Osteocyte (in vitro differentiated cells): ENCODE data around the gene SH3PXD2B. TPM values are rescaled to one million over a fixed set of nuclear protein-coding genes. Genes with fewer than 3 reads are reported as not detected.

Experiments used
- DNase-seq: peaks from one replicate; pipeline ENCODE4 v3.0.0; 2021; ENCODE audit warnings: mixed read lengths; ENCODE audit not compliant: unreplicated experiment; ENCODE audit errors: extremely low spot score
- H3K27ac Mint-ChIP-seq: one replicate; pipeline ENCODE4 v1.8.0; 2021; ENCODE audit warnings: mild to moderate bottlenecking, mixed read lengths; ENCODE audit not compliant: unreplicated experiment
- H3K27me3 Mint-ChIP-seq: one replicate; pipeline ENCODE4 v1.8.0; 2021; ENCODE audit warnings: mixed read lengths; ENCODE audit not compliant: unreplicated experiment
- H3K36me3 Mint-ChIP-seq: one replicate; pipeline ENCODE4 v1.8.0; 2021; ENCODE audit warnings: mixed read lengths; ENCODE audit not compliant: unreplicated experiment
- H3K4me1 Mint-ChIP-seq: one replicate; pipeline ENCODE4 v1.8.0; 2021; ENCODE audit warnings: mixed read lengths; ENCODE audit not compliant: unreplicated experiment
- H3K4me3 Mint-ChIP-seq: one replicate; pipeline ENCODE4 v1.8.0; 2021; ENCODE audit warnings: mild to moderate bottlenecking, moderate library complexity, mixed read lengths; ENCODE audit not compliant: unreplicated experiment
- H3K9me3 Mint-ChIP-seq: one replicate; pipeline ENCODE4 v1.8.0; 2021; ENCODE audit warnings: mixed read lengths; ENCODE audit not compliant: unreplicated experiment
- long read RNA-seq: library from polyadenylated mRNA; unstranded; transcript quantifications from one replicate; pipeline ENCODE4 v2.0.0, GENCODE V29; 2021
- total RNA-seq: library from RNA; stranded (reverse); gene quantifications from 2 replicates; pipeline ENCODE4 v1.2.1, GENCODE V29; 2021
- TF ChIP-seq, protein P1 (sequence below): fragments of 200-600 bp; sonication (generic); IDR thresholded peaks from 2 replicates; pipeline ENCODE4 v1.5.0; 2021; ENCODE audit warnings: antibody characterized with exemption, mild to moderate bottlenecking, moderate library complexity

Gene SH3PXD2B
- total RNA-seq, result 114 and 125 TPM in 2 replicates
- long read RNA-seq, partial matches to known transcripts, result 1 of 58 reads
- long read RNA-seq, other reads (novel, unspliced or antisense), result 57 of 58 reads

DNA sequence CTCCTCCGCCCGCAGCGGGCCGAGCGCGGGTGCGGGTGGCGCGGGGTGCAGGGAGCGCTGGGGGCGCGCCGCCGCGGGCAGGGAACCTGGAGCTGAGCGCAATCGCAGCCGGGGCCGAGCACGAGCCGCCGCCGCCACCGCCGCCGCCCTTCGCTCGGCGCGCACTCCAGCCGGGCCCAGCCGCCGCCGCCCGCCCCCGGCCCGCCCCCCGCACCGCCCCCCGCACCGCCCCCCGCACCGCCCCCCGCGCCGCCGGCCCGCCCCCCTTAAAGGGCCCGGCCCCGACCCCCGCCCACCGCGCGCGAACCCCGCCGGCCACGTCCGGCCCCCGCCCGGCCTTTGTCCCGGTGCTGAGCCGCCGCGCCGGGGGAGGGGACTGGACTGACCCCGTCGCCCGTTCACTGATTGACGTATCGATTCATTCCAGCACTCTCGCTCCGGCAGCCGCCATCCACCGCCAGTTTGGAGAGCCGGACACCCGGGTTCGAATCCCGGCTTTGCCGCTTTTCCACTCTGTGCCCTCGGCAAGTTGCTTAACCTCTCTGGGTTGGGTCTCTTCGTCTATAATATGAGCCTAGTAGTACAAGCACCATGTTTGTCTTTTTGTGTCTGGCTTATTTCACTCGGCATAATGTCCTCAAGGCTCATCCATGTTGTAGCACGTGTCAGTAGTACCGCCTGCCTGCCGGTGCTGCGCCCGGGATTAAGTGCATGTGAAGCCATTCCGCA, at the start of gene SH3PXD2B:
SH3PXD2B (minus strand) TSS at position 168 of the 729 bp plus-strand sequence. CDS start 173 bp downstream, outside the sequence.
- DNase-seq, result no peak
- TF ChIP-seq, protein P1, sequence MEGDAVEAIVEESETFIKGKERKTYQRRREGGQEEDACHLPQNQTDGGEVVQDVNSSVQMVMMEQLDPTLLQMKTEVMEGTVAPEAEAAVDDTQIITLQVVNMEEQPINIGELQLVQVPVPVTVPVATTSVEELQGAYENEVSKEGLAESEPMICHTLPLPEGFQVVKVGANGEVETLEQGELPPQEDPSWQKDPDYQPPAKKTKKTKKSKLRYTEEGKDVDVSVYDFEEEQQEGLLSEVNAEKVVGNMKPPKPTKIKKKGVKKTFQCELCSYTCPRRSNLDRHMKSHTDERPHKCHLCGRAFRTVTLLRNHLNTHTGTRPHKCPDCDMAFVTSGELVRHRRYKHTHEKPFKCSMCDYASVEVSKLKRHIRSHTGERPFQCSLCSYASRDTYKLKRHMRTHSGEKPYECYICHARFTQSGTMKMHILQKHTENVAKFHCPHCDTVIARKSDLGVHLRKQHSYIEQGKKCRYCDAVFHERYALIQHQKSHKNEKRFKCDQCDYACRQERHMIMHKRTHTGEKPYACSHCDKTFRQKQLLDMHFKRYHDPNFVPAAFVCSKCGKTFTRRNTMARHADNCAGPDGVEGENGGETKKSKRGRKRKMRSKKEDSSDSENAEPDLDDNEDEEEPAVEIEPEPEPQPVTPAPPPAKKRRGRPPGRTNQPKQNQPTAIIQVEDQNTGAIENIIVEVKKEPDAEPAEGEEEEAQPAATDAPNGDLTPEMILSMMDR, result no peak
- H3K4me3 Mint-ChIP-seq, result peak within 1 kb of the TSS; percentile 83
- H3K4me1 Mint-ChIP-seq, result peaks cover 49% of the 10 kb centered on the region
- H3K27ac Mint-ChIP-seq, result peak within 1 kb of the TSS; percentile 88
- no peaks in the 10 kb centered on the region for H3K27me3 Mint-ChIP-seq
- H3K36me3 Mint-ChIP-seq, result peaks cover 7% of the 10 kb centered on the region
- H3K9me3 Mint-ChIP-seq, result no peaks in the 10 kb centered on the region

- TF ChIP-seq, protein P1, result no peak
- no peaks in the 10 kb centered on the region for H3K36me3 Mint-ChIP-seq
- no peak overlapping the region for H3K4me3 Mint-ChIP-seq
- H3K4me1 Mint-ChIP-seq, result no peaks in the 10 kb centered on the region
- DNase-seq, result peak; percentile 56
- H3K9me3 Mint-ChIP-seq, result no peaks in the 10 kb centered on the region
- peaks cover 52% of the 10 kb centered on the region for H3K27me3 Mint-ChIP-seq
- no peak overlapping the region for H3K27ac Mint-ChIP-seq
These were observed 48.6 kb upstream of the SH3PXD2B start for GRCh38 chr5:172502969-172503368.

DNA sequence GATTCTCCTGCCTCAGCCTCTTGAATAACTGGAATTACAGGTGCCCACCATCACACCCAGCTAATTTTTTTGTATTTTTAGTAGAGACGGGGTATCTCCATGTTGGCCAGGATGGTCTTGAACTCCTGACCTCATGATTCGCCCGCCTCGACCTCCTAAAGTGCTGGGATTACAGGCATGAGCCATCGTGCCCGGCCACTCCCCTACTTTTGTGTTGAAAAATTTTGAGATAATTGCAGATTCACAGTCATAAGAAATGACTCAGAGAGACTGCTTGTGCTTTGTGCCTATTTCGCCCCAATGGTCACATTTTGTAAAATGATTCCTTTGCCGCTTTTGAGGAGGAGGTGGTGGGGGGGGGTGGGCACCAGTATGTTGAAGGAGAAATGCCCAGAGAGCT, 48.1 kb upstream of the SH3PXD2B start:
- H3K4me1 Mint-ChIP-seq, result no peaks in the 10 kb centered on the region
- H3K27ac Mint-ChIP-seq, result no peak overlapping the region
- DNase-seq, result peak; percentile 25
- no peaks in the 10 kb centered on the region for H3K36me3 Mint-ChIP-seq
- no peak overlapping the region for H3K4me3 Mint-ChIP-seq
- H3K9me3 Mint-ChIP-seq, result no peaks in the 10 kb centered on the region
- TF ChIP-seq, protein P1, result no peak
- H3K27me3 Mint-ChIP-seq, result peaks cover 51% of the 10 kb centered on the region

DNA sequence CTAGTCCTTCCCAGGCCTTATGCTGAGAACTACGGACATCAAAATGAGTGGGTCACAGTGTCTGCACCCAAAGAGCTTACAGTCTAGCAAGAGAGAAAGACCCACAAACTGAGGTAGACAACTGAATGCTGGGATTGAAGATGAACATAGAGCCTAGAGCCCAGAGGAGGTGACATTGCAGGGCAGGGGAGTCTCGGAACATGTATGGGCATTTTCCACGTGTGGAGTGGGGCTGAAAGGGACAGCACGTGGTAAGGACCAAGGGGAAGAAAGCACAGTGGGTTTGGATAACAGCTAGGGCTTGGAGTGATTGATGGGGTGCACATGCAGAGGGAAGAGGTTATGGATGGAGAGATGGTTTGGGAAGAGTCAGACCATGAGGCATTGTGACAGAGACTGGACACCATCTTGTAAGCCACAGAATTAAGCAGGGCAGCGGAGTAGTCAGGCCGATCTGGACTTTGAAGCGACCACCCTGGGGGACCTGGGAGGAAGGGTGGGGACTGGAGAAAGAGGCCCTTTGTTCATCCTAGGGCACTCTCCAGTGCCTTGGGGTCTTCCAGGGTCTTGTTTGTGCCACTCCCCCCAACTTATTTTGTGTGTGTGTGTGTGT, 47.5 kb upstream of the SH3PXD2B start:
- H3K27ac Mint-ChIP-seq, result no peak overlapping the region
- H3K36me3 Mint-ChIP-seq, result no peaks in the 10 kb centered on the region
- no peaks in the 10 kb centered on the region for H3K4me1 Mint-ChIP-seq
- no peaks in the 10 kb centered on the region for H3K9me3 Mint-ChIP-seq
- H3K4me3 Mint-ChIP-seq, result no peak overlapping the region
- peak; percentile 36 for DNase-seq
- TF ChIP-seq, protein P1, result no peak
- H3K27me3 Mint-ChIP-seq, result peaks cover 45% of the 10 kb centered on the region

- peak; percentile 56 for DNase-seq
- Mint-ChIP-seq H3K4me1 (no peaks in the 10 kb centered on the region), H3K9me3 (no peaks in the 10 kb centered on the region), H3K36me3 (no peaks in the 10 kb centered on the region), H3K4me3 (no peak overlapping the region), H3K27me3 (peaks cover 38% of the 10 kb centered on the region), H3K27ac (no peak overlapping the region)
- TF ChIP-seq, protein P1, result no peak
These were observed 45.0 kb upstream of the SH3PXD2B start for GRCh38 chr5:172499287-172499686.
